HepG2 (cell line): Measurements from ENCODE around the gene ARHGEF40. TPM values are rescaled to one million over a fixed set of nuclear protein-coding genes. Genes with fewer than 3 reads are reported as not detected.

ENCODE experiments used
- E2F2 ChIP-seq: sonication (generic); formaldehyde crosslinking; IDR thresholded peaks from 2 replicates; pipeline ENCODE4 v1.4.0; 2020; ENCODE audit warnings: missing genetic modification reagents, borderline replicate concordance
- HNF1A ChIP-seq, 2 experiments: sonication (generic) in 1 of 2; formaldehyde crosslinking in 1 of 2; IDR thresholded peaks; 2 replicates each; pipeline versions ENCODE4 v1.4.0 to v1.6.1; 2016 to 2020; ENCODE audit warnings: borderline replicate concordance in 1 of 2, low read depth in 1 of 2, mild to moderate bottlenecking in 1 of 2, missing genetic modification reagents in 1 of 2
- HOMEZ ChIP-seq: IDR thresholded peaks from 2 replicates; pipeline ENCODE4 v1.6.1; 2016; ENCODE audit warnings: low read depth
- NFAT5 ChIP-seq: sonication (generic); formaldehyde crosslinking; IDR thresholded peaks from 2 replicates; pipeline ENCODE4 v1.4.0; 2020; ENCODE audit warnings: missing genetic modification reagents
- NFE2 ChIP-seq: sonication (generic); formaldehyde crosslinking; IDR thresholded peaks from 2 replicates; pipeline ENCODE4 v1.4.0; 2020; ENCODE audit warnings: missing genetic modification reagents
- NFRKB ChIP-seq: fragments of 450-650 bp; IDR thresholded peaks from 2 replicates; pipeline ENCODE4 v1.6.1; 2017
- ZFP37 ChIP-seq: sonication (generic); formaldehyde crosslinking; IDR thresholded peaks from 2 replicates; pipeline ENCODE4 v1.4.0; 2020; ENCODE audit warnings: missing genetic modification reagents, borderline replicate concordance
- ZNF121 ChIP-seq: sonication (generic); formaldehyde crosslinking; IDR thresholded peaks from 2 replicates; pipeline ENCODE4 v1.5.0; 2020; ENCODE audit warnings: mild to moderate bottlenecking, missing genetic modification reagents
- ZNF350 ChIP-seq: sonication (generic); formaldehyde crosslinking; IDR thresholded peaks from 2 replicates; pipeline ENCODE4 v1.4.0; 2020; ENCODE audit warnings: mild to moderate bottlenecking, low read depth, missing genetic modification reagents, borderline replicate concordance
- ZNF530 ChIP-seq: sonication (generic); formaldehyde crosslinking; IDR thresholded peaks from 2 replicates; pipeline ENCODE4 v1.5.0; 2020; ENCODE audit warnings: low read depth, mild to moderate bottlenecking, missing genetic modification reagents
- ZNF614 ChIP-seq: IDR thresholded peaks from 2 replicates; pipeline ENCODE4 v1.6.1; 2018; ENCODE audit warnings: missing biosample characterization, missing genetic modification reagents, inconsistent platforms, borderline replicate concordance
- ZNF629 ChIP-seq: sonication (generic); formaldehyde crosslinking; conservative IDR thresholded peaks from 2 replicates; pipeline ENCODE4 v1.5.0; 2020; ENCODE audit warnings: missing genetic modification reagents
- ZNF746 ChIP-seq: sonication (generic); formaldehyde crosslinking; IDR thresholded peaks from 2 replicates; pipeline ENCODE4 v1.8.0; 2022; ENCODE audit warnings: mild to moderate bottlenecking, missing genetic modification reagents
- ZSCAN9 ChIP-seq: IDR thresholded peaks from 2 replicates; pipeline ENCODE4 v1.6.1; 2016; ENCODE audit warnings: borderline replicate concordance
- polyA plus RNA-seq, 8 experiments: library from polyadenylated mRNA; depleted of rRNA in 3 of 8; stranded (reverse) in 7 of 8; unstranded in 1 of 8; fragments of >200 nt; fragmentation: Illumina TruSeq in 4 of 8; extraction: Trizol in 4 of 8; gene quantifications; 2 replicates each; pipeline versions ENCODE4 v1.2.1 to v1.2.3, GENCODE V29; 2011 to 2016; ENCODE audit warnings: low read depth in 4 of 8, missing spikeins in 1 of 8, mixed read lengths in 1 of 8; ENCODE audit not compliant: insufficient read depth in 1 of 8
- total RNA-seq, 5 experiments: library from RNA; depleted of rRNA; stranded (reverse); fragments of >200 nt; fragmentation: Illumina TruSeq; extraction: Trizol; gene quantifications; 2 replicates each; pipeline ENCODE4 v1.2.3, GENCODE V29; 2016; ENCODE audit warnings: low read depth in 1 of 5

Gene ARHGEF40
- total and polyA plus RNA-seq, 2 of the 13 experiments (the other 11 are each of a cell fraction or from before 2014, with no cell fraction given): 28.1 to 78.1 TPM

- TF ChIP-seq E2F2 (0 out of 2 replicates have a peak, but pooled peaks have one; percentile 63), ZFP37 (CRISPR knock-in tag) (no peak; the same call in 1 of the 2 replicates), NFAT5 (CRISPR knock-in tag) (peak; percentile 72; the same call in 1 of the 2 replicates), ZNF350 (CRISPR knock-in tag) (peak; percentile 92), ZNF530 (CRISPR knock-in tag) (no peak), NFRKB (no peak), ZNF121 (CRISPR knock-in tag) (no peak), HNF1A (IDR thresholded peaks at IDR 0.05; ENCODE audit: low read depth) (peak; percentile 91), HNF1A (CRISPR knock-in tag; IDR thresholded peaks at IDR 0.05; ENCODE audit: borderline replicate concordance) (peak; percentile 91), NFE2 (CRISPR knock-in tag) (no peak), ZNF629 (CRISPR knock-in tag) (no peak), ZSCAN9 (peak; percentile 85), ZNF746 (CRISPR knock-in tag) (peak; percentile 96; the same call in 1 of the 2 replicates), HOMEZ (CRISPR knock-in tag) (peak; percentile 84), ZNF614 (CRISPR knock-in tag) (peak; percentile 90; the same call in 1 of the 2 replicates)
Measured at GRCh38 chr14:21055432-21056117, 14.5 kb upstream of the ARHGEF40 start (continued).
